Inflammatory macrophage treated with lipopolysaccharide for 1 hour (primary cell): Measurements from ENCODE around the gene ANTXR1.
A peak's percentile ranks its signal among the peaks of the same experiment; 100 is the strongest.

ENCODE experiments used
- DNase-seq, 2 donors: peaks; one replicate each; pipeline ENCODE4 v3.0.0-alpha.2; 2020 to 2022

Gene ANTXR1

GRCh38 chr2:69034845-69035244 is 21.9 kb downstream of the ANTXR1 start:
- DNase-seq: no peak

- no peak for DNase-seq
Measured at GRCh38 chr2:69036926-69037325, 23.9 kb downstream of the ANTXR1 start.

GRCh38 chr2:69041214-69041613 is 28.2 kb downstream of the ANTXR1 start:
- no peak for DNase-seq

- DNase-seq: peak in 1 of 2 donors; percentile 10
Measured at GRCh38 chr2:69043736-69044400, 30.9 kb downstream of the ANTXR1 start.

- DNase-seq: no peak
Measured at GRCh38 chr2:69046221-69046662, 33.3 kb downstream of the ANTXR1 start.

GRCh38 chr2:69047625-69048145 is 34.7 kb downstream of the ANTXR1 start:
- DNase-seq: no peak

GRCh38 chr2:69050802-69051201 is 37.8 kb downstream of the ANTXR1 start:
- no peak for DNase-seq

- DNase-seq: no peak
Measured at GRCh38 chr2:69053416-69053965, 40.5 kb downstream of the ANTXR1 start.

- no peak for DNase-seq
Measured at GRCh38 chr2:69054431-69054830, 41.5 kb downstream of the ANTXR1 start.

GRCh38 chr2:69055688-69056470 is 42.9 kb downstream of the ANTXR1 start:
- DNase-seq: no peak

GRCh38 chr2:69057660-69058059 is 44.7 kb downstream of the ANTXR1 start:
- no peak for DNase-seq

GRCh38 chr2:69059731-69060290 is 46.8 kb downstream of the ANTXR1 start:
- DNase-seq: no peak

GRCh38 chr2:69060938-69061501 is 48.0 kb downstream of the ANTXR1 start:
- no peak for DNase-seq

GRCh38 chr2:69061525-69061924 is 48.5 kb downstream of the ANTXR1 start:
- DNase-seq: no peak

GRCh38 chr2:69062307-69062962 is 49.5 kb downstream of the ANTXR1 start:
- no peak for DNase-seq

GRCh38 chr2:69065735-69066336 is 52.9 kb downstream of the ANTXR1 start:
- DNase-seq: no peak

- no peak for DNase-seq
Measured at GRCh38 chr2:69067026-69067630, 54.1 kb downstream of the ANTXR1 start.

- no peak for DNase-seq
Measured at GRCh38 chr2:69067866-69068265, 54.9 kb downstream of the ANTXR1 start.

GRCh38 chr2:69070969-69071368 is 58.0 kb downstream of the ANTXR1 start:
- no peak for DNase-seq

GRCh38 chr2:69073928-69074570 is 61.1 kb downstream of the ANTXR1 start:
- no peak for DNase-seq

- DNase-seq: no peak
Measured at GRCh38 chr2:69074918-69075317, 61.9 kb downstream of the ANTXR1 start.
